Prostate gland (tissue), 2 donors: ENCODE results near the gene EVI5. TPM values are rescaled to one million over a fixed set of nuclear protein-coding genes. Genes with fewer than 3 reads are reported as not detected.

ENCODE experiments used
- DNase-seq: peaks from one replicate; pipeline ENCODE4 v3.0.0-alpha.2; 2019; ENCODE audit warnings: low spot score
- H3K27ac ChIP-seq, 2 donors: fragments of 200-600 bp; sonication (generic); 2 replicates each; pipeline ENCODE4 v1.5.1; 2017 to 2019
- H3K27me3 ChIP-seq: fragments of 200-600 bp; sonication (generic); replicated peaks from 2 replicates; pipeline ENCODE4 v1.5.1; 2019; ENCODE audit not compliant: insufficient read depth
- H3K36me3 ChIP-seq, 2 donors: fragments of 200-600 bp; sonication (generic); 1 replicate in 1 of 2; 2 replicates in 1 of 2; pipeline versions ENCODE4 v1.5.1 to v1.8.1; 2017 to 2019
- H3K4me1 ChIP-seq: fragments of 200-600 bp; sonication (generic); replicated peaks from 2 replicates; pipeline ENCODE4 v1.5.1; 2019
- H3K4me3 ChIP-seq, 2 donors: fragments of 200-600 bp; sonication (generic); 2 replicates each; pipeline ENCODE4 v1.5.1; 2017 to 2019
- H3K9me3 ChIP-seq: fragments of 200-600 bp; sonication (generic); 2 replicates; pipeline ENCODE4 v1.5.1; 2017
- POLR2A ChIP-seq: fragments of 450-650 bp; IDR thresholded peaks from one replicate; pipeline ENCODE4 v1.6.1; 2016; ENCODE audit warnings: antibody characterized with exemption, mild to moderate bottlenecking
- POLR2AphosphoS5 ChIP-seq: sonication (generic); formaldehyde crosslinking; IDR thresholded peaks from one replicate; pipeline ENCODE4 v1.6.1; 2017; ENCODE audit warnings: antibody characterized with exemption
- WGBS: methylation state at CpG from one replicate; pipeline ENCODE4 v1.1.5; 2018; 5-methylcytosine and 5-hydroxymethylcytosine counted together
- intact Hi-C: fragments of 100-400 bp; cut with DNase I; formaldehyde crosslinking; loops from one replicate; pipeline ENCODE4 v1.14.2; 2022
- total RNA-seq, 2 donors: library from RNA; depleted of rRNA; stranded (reverse); fragments of >200 nt; gene quantifications; one replicate each; pipeline ENCODE4 v1.1.0, GENCODE V29; 2016
- TF ChIP-seq, protein P1 (sequence below), 4 experiments: fragments of 200-600 bp in 2 of 4; fragments of 450-650 bp in 2 of 4; sonication (generic) in 2 of 4; IDR thresholded peaks; 1 replicate in 3 of 4; 2 replicates in 1 of 4; pipeline ENCODE4 v1.5.1; 2016 to 2019; ENCODE audit warnings: antibody characterized with exemption in 4 of 4, mild to moderate bottlenecking in 2 of 4, moderate library complexity in 2 of 4

Gene EVI5
- total RNA-seq, 2 donors from 2014 or later = 22.2 to 38.6 TPM

DNA sequence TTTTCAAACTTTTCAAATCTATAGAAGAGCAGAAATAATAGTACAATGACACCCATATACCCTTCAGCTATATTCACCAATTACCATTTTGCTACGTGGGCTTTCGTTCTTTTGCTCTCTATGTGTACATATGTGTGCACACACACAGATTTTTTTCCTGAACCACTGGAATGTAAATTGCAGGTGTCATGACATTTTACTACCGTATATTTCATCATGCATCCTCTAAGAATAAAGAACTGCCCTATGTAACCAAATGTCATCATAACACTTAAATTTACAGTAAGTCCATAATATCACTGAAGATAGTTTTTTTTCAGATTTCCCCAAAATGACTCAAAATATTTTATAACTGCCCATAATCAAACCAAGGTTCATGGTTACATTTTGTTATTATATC is 209.8 kb downstream of the EVI5 start:
- 85% methylated on average over 3 of the region's 3 CpGs for WGBS

DNA sequence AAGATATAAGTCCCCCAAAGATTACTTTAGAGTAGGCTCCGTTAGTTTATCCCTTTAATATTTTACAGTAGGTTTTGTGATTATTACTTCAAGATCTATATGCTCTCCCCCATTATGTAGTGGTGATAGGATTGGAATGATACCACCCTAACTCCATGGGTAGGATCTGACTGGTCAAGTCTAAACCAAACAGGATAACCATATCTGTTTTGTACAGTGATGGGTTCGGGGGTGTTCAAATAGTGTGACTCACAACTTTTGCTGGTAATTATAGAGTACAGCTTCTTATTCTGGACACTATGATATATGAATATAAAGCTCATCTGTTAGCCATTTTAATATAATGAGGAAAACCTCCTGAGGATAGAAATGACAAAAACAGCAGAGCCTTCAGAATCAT is 212.4 kb downstream of the EVI5 start:
- no peaks in the 10 kb centered on the region for H3K4me1 ChIP-seq
- intact Hi-C loops = no loop called here
- no peaks in the 10 kb centered on the region for H3K27me3 ChIP-seq
- no peak overlapping the region for H3K4me3 ChIP-seq
- WGBS = 49% methylated on average over 2 of the region's 2 CpGs
- H3K9me3 ChIP-seq = no peaks in the 10 kb centered on the region
- TF ChIP-seq, protein P1, sequence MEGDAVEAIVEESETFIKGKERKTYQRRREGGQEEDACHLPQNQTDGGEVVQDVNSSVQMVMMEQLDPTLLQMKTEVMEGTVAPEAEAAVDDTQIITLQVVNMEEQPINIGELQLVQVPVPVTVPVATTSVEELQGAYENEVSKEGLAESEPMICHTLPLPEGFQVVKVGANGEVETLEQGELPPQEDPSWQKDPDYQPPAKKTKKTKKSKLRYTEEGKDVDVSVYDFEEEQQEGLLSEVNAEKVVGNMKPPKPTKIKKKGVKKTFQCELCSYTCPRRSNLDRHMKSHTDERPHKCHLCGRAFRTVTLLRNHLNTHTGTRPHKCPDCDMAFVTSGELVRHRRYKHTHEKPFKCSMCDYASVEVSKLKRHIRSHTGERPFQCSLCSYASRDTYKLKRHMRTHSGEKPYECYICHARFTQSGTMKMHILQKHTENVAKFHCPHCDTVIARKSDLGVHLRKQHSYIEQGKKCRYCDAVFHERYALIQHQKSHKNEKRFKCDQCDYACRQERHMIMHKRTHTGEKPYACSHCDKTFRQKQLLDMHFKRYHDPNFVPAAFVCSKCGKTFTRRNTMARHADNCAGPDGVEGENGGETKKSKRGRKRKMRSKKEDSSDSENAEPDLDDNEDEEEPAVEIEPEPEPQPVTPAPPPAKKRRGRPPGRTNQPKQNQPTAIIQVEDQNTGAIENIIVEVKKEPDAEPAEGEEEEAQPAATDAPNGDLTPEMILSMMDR (IDR thresholded peaks at IDR 0.05) = no peak
- TF ChIP-seq POLR2AphosphoS5 (no peak), POLR2A (no peak)
- DNase-seq = no peak
- no peaks in the 10 kb centered on the region for H3K36me3 ChIP-seq
- H3K27ac ChIP-seq = no peak overlapping the region

More for the DNA sequence above, 209.8 kb downstream of the EVI5 start:
- no peak for DNase-seq
- Histone ChIP-seq H3K27ac (no peak overlapping the region), H3K27me3 (no peaks in the 10 kb centered on the region), H3K4me3 (no peak overlapping the region), H3K9me3 (no peaks in the 10 kb centered on the region), H3K36me3 (no peaks in the 10 kb centered on the region), H3K4me1 (no peaks in the 10 kb centered on the region)
- intact Hi-C loops = no loop called here
- TF ChIP-seq, protein P1 (IDR thresholded peaks at IDR 0.05) = no peak
- TF ChIP-seq POLR2AphosphoS5 = no peak
- TF ChIP-seq POLR2A = no peak

DNA sequence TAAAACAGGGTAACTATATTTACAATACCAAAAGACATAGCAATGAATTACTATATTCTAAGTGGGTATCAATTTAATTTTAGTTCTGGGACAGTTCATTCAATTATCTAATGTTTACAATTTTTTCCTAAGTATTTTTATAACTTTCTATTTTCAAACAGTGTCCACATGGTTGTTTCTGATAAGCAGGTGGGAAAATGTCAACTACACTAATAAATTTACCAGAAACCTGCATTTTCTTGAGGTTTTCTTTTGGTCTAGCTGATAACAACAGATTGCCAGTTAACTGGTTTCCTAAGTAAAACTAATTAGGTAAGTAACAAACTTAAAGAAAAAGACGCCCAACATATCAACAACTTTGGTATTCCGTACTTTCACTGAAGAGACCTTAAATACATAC is 213.3 kb downstream of the EVI5 start:
- intact Hi-C loops = no loop called here
- WGBS = 96% methylated on average over 2 of the region's 2 CpGs
- Histone ChIP-seq H3K36me3 (no peaks in the 10 kb centered on the region), H3K9me3 (no peaks in the 10 kb centered on the region), H3K4me1 (no peaks in the 10 kb centered on the region), H3K27ac (no peak overlapping the region), H3K4me3 (no peak overlapping the region), H3K27me3 (no peaks in the 10 kb centered on the region)
- TF ChIP-seq, protein P1 (IDR thresholded peaks at IDR 0.05) = no peak
- no peak for TF ChIP-seq POLR2A
- TF ChIP-seq POLR2AphosphoS5 = no peak
- no peak for DNase-seq

DNA sequence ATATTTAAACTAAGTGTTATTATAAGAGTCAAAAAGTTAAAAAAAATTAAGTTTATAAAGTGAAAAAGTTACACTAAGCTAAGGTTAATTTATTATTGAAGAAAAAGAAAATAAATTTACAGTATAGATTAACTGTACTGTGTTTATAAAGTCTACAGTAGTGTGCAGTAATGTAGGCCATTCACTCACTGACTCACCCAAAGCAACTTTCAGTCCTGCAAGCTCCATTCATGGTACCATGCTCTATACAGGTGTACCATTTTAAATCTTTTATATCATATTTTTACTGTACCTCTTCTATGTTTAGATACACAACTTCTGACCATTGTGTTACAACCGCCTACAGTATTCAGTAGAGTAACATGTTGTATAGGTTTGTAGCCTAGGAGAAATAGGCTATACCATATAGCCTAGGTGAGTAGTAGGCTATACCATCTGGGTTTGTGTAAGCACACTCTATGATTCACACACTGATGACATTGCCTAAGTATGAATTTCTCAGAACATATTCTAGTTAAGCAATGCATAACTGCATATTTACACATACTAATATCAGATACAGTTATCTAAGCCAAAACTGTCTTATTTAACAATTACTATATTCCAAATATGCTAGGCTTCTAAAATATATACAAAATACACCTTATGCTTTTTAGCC is 217.6 kb downstream of the EVI5 start:
- TF ChIP-seq POLR2AphosphoS5 (no peak), POLR2A (no peak)
- TF ChIP-seq, protein P1 (IDR thresholded peaks at IDR 0.05) = no peak
- WGBS = 100% methylated on average over 1 of the region's 1 CpG
- DNase-seq = no peak
- no peaks in the 10 kb centered on the region for H3K27me3 ChIP-seq
- H3K4me3 ChIP-seq = no peak overlapping the region
- intact Hi-C loops = no loop called here
- H3K9me3 ChIP-seq = no peaks in the 10 kb centered on the region
- H3K27ac ChIP-seq = no peak overlapping the region
- no peaks in the 10 kb centered on the region for H3K4me1 ChIP-seq
- no peaks in the 10 kb centered on the region for H3K36me3 ChIP-seq
